Ovary (tissue), 9 donors: Measurements from ENCODE around the gene SH3BP4. TPM values are rescaled to one million over a fixed set of nuclear protein-coding genes. Genes with fewer than 3 reads are reported as not detected.

Experiments used
- DNase-seq, 5 donors: peaks; one replicate each; pipeline ENCODE4 v3.0.0-alpha.2; 2019 to 2020
- H3K27ac ChIP-seq, 2 donors: fragments of 200-600 bp; one replicate each; pipeline versions ENCODE4 v1.5.1 to v1.8.0; 2019 to 2022
- H3K27me3 ChIP-seq: fragments of 200-600 bp; one replicate; pipeline ENCODE4 v1.8.0; 2022
- H3K36me3 ChIP-seq: fragments of 200-600 bp; sonication (generic); one replicate; pipeline ENCODE4 v1.5.1; 2019
- H3K4me1 ChIP-seq: one replicate; pipeline ENCODE4 v1.8.1; 2013; ENCODE audit warnings: mild to moderate bottlenecking, moderate library complexity; ENCODE audit not compliant: insufficient read depth
- H3K4me3 ChIP-seq: fragments of 200-600 bp; sonication (generic); one replicate; pipeline ENCODE4 v1.5.1; 2017
- H3K9me3 ChIP-seq, 2 donors: fragments of 200-600 bp in 1 of 2; sonication (generic) in 1 of 2; one replicate each; pipeline versions ENCODE4 v1.5.1 to v1.8.1; 2013 to 2019; ENCODE audit warnings: mild to moderate bottlenecking in 1 of 2, moderate library complexity in 1 of 2
- CTCF ChIP-seq, 3 donors: fragments of 450-650 bp in 2 of 3; fragments of 200-600 bp in 1 of 3; IDR thresholded peaks; one replicate each; pipeline versions ENCODE4 v1.5.1 to v1.8.0; 2016 to 2022; ENCODE audit warnings: antibody characterized with exemption in 3 of 3, mild to moderate bottlenecking in 1 of 3
- EP300 ChIP-seq: sonication (generic); formaldehyde crosslinking; IDR thresholded peaks from one replicate; pipeline ENCODE4 v1.6.1; 2017; ENCODE audit warnings: antibody characterized with exemption
- POLR2A ChIP-seq: fragments of 450-650 bp; IDR thresholded peaks from one replicate; pipeline ENCODE4 v1.6.1; 2017; ENCODE audit warnings: antibody characterized with exemption, mild to moderate bottlenecking, moderate library complexity
- WGBS, 3 donors: extraction: QIAGEN DNeasy Blood & Tissue Kit in 1 of 3; methylation state at CpG; one replicate each; pipeline versions ENCODE4 v1.1.5 to v1.1.7; 2013 to 2017; 5-methylcytosine and 5-hydroxymethylcytosine counted together
- intact Hi-C, 4 donors: fragments of 100-400 bp; cut with DNase I; formaldehyde crosslinking; loops; one replicate each; pipeline versions ENCODE4 v1.11.0 to v1.15.1; 2022 to 2023
- polyA plus RNA-seq, 2 donors: library from polyadenylated mRNA; stranded (reverse); fragments of 200-250 nt in 1 of 2; fragments of 350-450 nt in 1 of 2; fragmentation: Illumina TruSeq in 1 of 2; extraction: RNeasy Lipid Tissue Mini Kit (QIAGEN cat#74804) in 1 of 2; gene quantifications; one replicate each; pipeline ENCODE4 v1.2.3, GENCODE V29; 2013 to 2014
- total RNA-seq, 7 donors: library from RNA; depleted of rRNA in 2 of 7; stranded (reverse); fragments of >200 nt in 2 of 7; fragmentation: NEBNext Ultra II Directional in 3 of 7; extraction: Animal tissue kit (Norgen Biotek cat#: 25700) in 3 of 7; gene quantifications; one replicate each; pipeline versions ENCODE4 v1.1.0 to v1.2.4, GENCODE V29; 2016 to 2023
- donor health status: DM: no; HTN: no; CAD: no; lungs with moderate emphysema.
- donor health status: DM: no; HTN: no; CAD: no.
- donor health status: Bipolar disorder and iron deficiency.
- donor health status: DM: yes; HTN: yes; CAD: no.
- donor health status: DM: no; HTN: no; CAD: no.
- donor health status: DM: yes; HTN: yes; CAD: no.

The SH3BP4 gene
- total and polyA plus RNA-seq, 9 donors: 20.3 to 44.9 (median 36.9) TPM

- H3K4me1 ChIP-seq: peaks cover 19% of the 10 kb centered on the region
- 0% methylated on average over 46 to 102 of the region's 102 CpGs for WGBS, 3 donors
- intact Hi-C loops: loop anchor here in 1 of 4 donors (5.0 kb wide), 1 partner anchor 45 kb away; no protein-coding TSS in a partner anchor
Measured at GRCh38 chr2:234952270-234953115, 676 bp downstream of the SH3BP4 start.

GRCh38 chr2:234953116-234954031 is 1.6 kb downstream of the SH3BP4 start:
- intact Hi-C loops: loop anchor here in 1 of 4 donors (5.0 kb wide), 1 partner anchor 44 kb away; no protein-coding TSS in a partner anchor
- 14 to 17% (median 15%) methylated on average over 20 of the region's 20 CpGs for WGBS, 3 donors
- Histone ChIP-seq H3K36me3 (no peaks in the 10 kb centered on the region), H3K27ac (peak overlapping the region; percentile 58 to 69), H3K9me3 (no peaks in the 10 kb centered on the region), H3K27me3 (no peaks in the 10 kb centered on the region), H3K4me1 (peaks cover 24% of the 10 kb centered on the region), H3K4me3 (peak overlapping the region; percentile 79)
- peak in 2 of 5 donors; percentile 39 to 56 for DNase-seq
- TF ChIP-seq CTCF (IDR thresholded peaks at IDR 0.05) (no peak), POLR2A (no peak), EP300 (no peak)

More at GRCh38 chr2:234952270-234953115, 676 bp downstream of the SH3BP4 start:
- peak overlapping the region; percentile 79 for H3K4me3 ChIP-seq
- no peaks in the 10 kb centered on the region for H3K27me3 ChIP-seq
- H3K9me3 ChIP-seq: no peaks in the 10 kb centered on the region
- DNase-seq: peak in 4 of 5 donors; percentile 26 to 60 (median 53)
- TF ChIP-seq EP300 (no peak), CTCF (IDR thresholded peaks at IDR 0.05) (no peak), POLR2A (no peak)
- H3K36me3 ChIP-seq: no peaks in the 10 kb centered on the region
- peak overlapping the region; percentile 58 to 69 for H3K27ac ChIP-seq

GRCh38 chr2:234954551-234954992 is 2.8 kb downstream of the SH3BP4 start:
- Histone ChIP-seq H3K36me3 (no peaks in the 10 kb centered on the region), H3K4me1 (peaks cover 24% of the 10 kb centered on the region), H3K4me3 (peak overlapping the region; percentile 79), H3K27me3 (no peaks in the 10 kb centered on the region), H3K9me3 (no peaks in the 10 kb centered on the region), H3K27ac (peak overlapping the region; percentile 34 to 69)
- peak; percentile 35 to 77 (median 56) for DNase-seq
- intact Hi-C loops: loop anchor here in 1 of 4 donors (5.0 kb wide), 1 partner anchor 43 kb away; no protein-coding TSS in a partner anchor
- 7 to 9% (median 7%) methylated on average over 8 of the region's 8 CpGs for WGBS, 3 donors
- no peak for TF ChIP-seq POLR2A
- no peak for TF ChIP-seq CTCF (IDR thresholded peaks at IDR 0.05)
- TF ChIP-seq EP300: no peak

- Histone ChIP-seq H3K4me3 (no peak overlapping the region), H3K9me3 (no peaks in the 10 kb centered on the region), H3K27ac (peak overlapping the region in 1 of 2 donors; percentile 69), H3K4me1 (peaks cover 24% of the 10 kb centered on the region), H3K36me3 (no peaks in the 10 kb centered on the region), H3K27me3 (no peaks in the 10 kb centered on the region)
- intact Hi-C loops: no loop called here
- TF ChIP-seq CTCF (IDR thresholded peaks at IDR 0.05) (no peak), POLR2A (no peak), EP300 (no peak)
- DNase-seq: no peak
- WGBS, 3 donors: 52 to 68% (median 59%) methylated on average over 16 of the region's 16 CpGs
Measured at GRCh38 chr2:234955091-234955591, 3.3 kb downstream of the SH3BP4 start.
